Osteoblast (primary cell): ENCODE measurements around the gene CCDC180. TPM values are rescaled to one million over a fixed set of nuclear protein-coding genes. Genes with fewer than 3 reads are reported as not detected.

ENCODE experiments used
- DNase-seq: peaks from one replicate; pipeline ENCODE4 v3.0.0; 2011; ENCODE audit warnings: low spot score, mixed read lengths; ENCODE audit not compliant: insufficient read length; ENCODE audit errors: missing footprints
- H2AFZ ChIP-seq: 2 replicates; pipeline ENCODE4 v1.6.0; 2011; ENCODE audit warnings: mild to moderate bottlenecking, low read length
- H3K27ac ChIP-seq: 2 replicates; pipeline ENCODE4 v1.5.1; 2011; ENCODE audit warnings: mild to moderate bottlenecking, low read depth, low read length, moderate library complexity
- H3K27me3 ChIP-seq: 2 replicates; pipeline ENCODE4 v1.6.0; 2012; ENCODE audit warnings: mild to moderate bottlenecking, control low read depth, inconsistent platforms, low read length, moderate library complexity; ENCODE audit not compliant: insufficient read depth
- H3K36me3 ChIP-seq: 2 replicates; pipeline ENCODE4 v1.5.1; 2011; ENCODE audit warnings: mild to moderate bottlenecking, low read length, control low read depth, moderate library complexity; ENCODE audit not compliant: insufficient read depth
- H3K4me1 ChIP-seq: 2 replicates; pipeline ENCODE4 v1.5.1; 2011; ENCODE audit warnings: mild to moderate bottlenecking, low read length, control low read depth, moderate library complexity; ENCODE audit not compliant: insufficient read depth
- H3K4me2 ChIP-seq: 2 replicates; pipeline ENCODE4 v1.6.0; 2011; ENCODE audit warnings: mild to moderate bottlenecking, low read length; ENCODE audit not compliant: insufficient read depth
- H3K4me3 ChIP-seq: fragments of 200-600 bp; sonication (generic); 3 replicates; pipeline ENCODE4 v1.5.1; 2012; ENCODE audit warnings: mild to moderate bottlenecking, low read length, inconsistent platforms; ENCODE audit not compliant: insufficient read depth
- H3K79me2 ChIP-seq: 2 replicates; pipeline ENCODE4 v1.6.0; 2012; ENCODE audit warnings: mild to moderate bottlenecking, low read length, control low read depth, inconsistent platforms; ENCODE audit not compliant: insufficient read depth
- H3K9me3 ChIP-seq: 2 replicates; pipeline ENCODE4 v1.5.1; 2011; ENCODE audit warnings: low read depth, low read length, control low read depth
- H4K20me1 ChIP-seq: 2 replicates; pipeline ENCODE4 v1.6.0; 2012; ENCODE audit warnings: mild to moderate bottlenecking, low read length, control low read depth; ENCODE audit not compliant: insufficient read depth
- CTCF ChIP-seq: IDR thresholded peaks from 2 replicates; pipeline ENCODE4 v1.5.1; 2011; ENCODE audit warnings: mild to moderate bottlenecking, low read depth, low read length, moderate library complexity; ENCODE audit errors: extremely low read depth
- total RNA-seq: library from RNA; depleted of rRNA; stranded (reverse); fragments of >200 nt; gene quantifications from 2 replicates; pipeline ENCODE4 v1.2.3, GENCODE V29; 2012

Gene CCDC180
- total RNA-seq, 1 donor, result 4.7 TPM

- Histone ChIP-seq H2AFZ (no peak overlapping the region), H3K27me3 (no peaks in the 10 kb centered on the region), H3K79me2 (no peaks in the 10 kb centered on the region), H3K27ac (no peak overlapping the region), H3K4me2 (no peak overlapping the region), H3K36me3 (peaks cover 23% of the 10 kb centered on the region), H3K4me3 (no peak overlapping the region), H4K20me1 (no peaks in the 10 kb centered on the region), H3K9me3 (no peaks in the 10 kb centered on the region), H3K4me1 (no peaks in the 10 kb centered on the region)
- no peak for DNase-seq
- no peak for TF ChIP-seq CTCF
Measured at GRCh38 chr9:97276310-97276852, 31.1 kb upstream of the CCDC180 start.

GRCh38 chr9:97277953-97278352, 29.5 kb upstream of the CCDC180 start:
- no peaks in the 10 kb centered on the region for H3K27me3 ChIP-seq
- H3K4me3 ChIP-seq, result no peak overlapping the region
- DNase-seq, result no peak
- peaks cover 25% of the 10 kb centered on the region for H3K36me3 ChIP-seq
- H2AFZ ChIP-seq, result no peak overlapping the region
- no peaks in the 10 kb centered on the region for H4K20me1 ChIP-seq
- no peak overlapping the region for H3K27ac ChIP-seq
- H3K4me1 ChIP-seq, result no peaks in the 10 kb centered on the region
- no peaks in the 10 kb centered on the region for H3K79me2 ChIP-seq
- no peak for TF ChIP-seq CTCF
- no peaks in the 10 kb centered on the region for H3K9me3 ChIP-seq
- no peak overlapping the region for H3K4me2 ChIP-seq

- H3K27me3 ChIP-seq, result no peaks in the 10 kb centered on the region
- no peak overlapping the region for H3K27ac ChIP-seq
- TF ChIP-seq CTCF, result no peak
- no peak overlapping the region for H3K4me2 ChIP-seq
- no peaks in the 10 kb centered on the region for H3K4me1 ChIP-seq
- no peaks in the 10 kb centered on the region for H4K20me1 ChIP-seq
- H3K9me3 ChIP-seq, result no peaks in the 10 kb centered on the region
- no peaks in the 10 kb centered on the region for H3K79me2 ChIP-seq
- H3K36me3 ChIP-seq, result peaks cover 25% of the 10 kb centered on the region
- H2AFZ ChIP-seq, result no peak overlapping the region
- H3K4me3 ChIP-seq, result no peak overlapping the region
- DNase-seq, result no peak
Measured at GRCh38 chr9:97280755-97281330, 26.6 kb upstream of the CCDC180 start.

- H3K27me3 ChIP-seq, result no peaks in the 10 kb centered on the region
- H3K79me2 ChIP-seq, result no peaks in the 10 kb centered on the region
- H3K4me1 ChIP-seq, result no peaks in the 10 kb centered on the region
- no peak overlapping the region for H2AFZ ChIP-seq
- no peak overlapping the region for H3K4me3 ChIP-seq
- no peak overlapping the region for H3K4me2 ChIP-seq
- no peaks in the 10 kb centered on the region for H4K20me1 ChIP-seq
- H3K36me3 ChIP-seq, result peaks cover 24% of the 10 kb centered on the region
- no peak for TF ChIP-seq CTCF
- no peak overlapping the region for H3K27ac ChIP-seq
- no peak for DNase-seq
- no peaks in the 10 kb centered on the region for H3K9me3 ChIP-seq
Measured at GRCh38 chr9:97283768-97284167, 23.7 kb upstream of the CCDC180 start.
